Measurements from ENCODE around the gene RFTN1.

Gene RFTN1

DNA sequence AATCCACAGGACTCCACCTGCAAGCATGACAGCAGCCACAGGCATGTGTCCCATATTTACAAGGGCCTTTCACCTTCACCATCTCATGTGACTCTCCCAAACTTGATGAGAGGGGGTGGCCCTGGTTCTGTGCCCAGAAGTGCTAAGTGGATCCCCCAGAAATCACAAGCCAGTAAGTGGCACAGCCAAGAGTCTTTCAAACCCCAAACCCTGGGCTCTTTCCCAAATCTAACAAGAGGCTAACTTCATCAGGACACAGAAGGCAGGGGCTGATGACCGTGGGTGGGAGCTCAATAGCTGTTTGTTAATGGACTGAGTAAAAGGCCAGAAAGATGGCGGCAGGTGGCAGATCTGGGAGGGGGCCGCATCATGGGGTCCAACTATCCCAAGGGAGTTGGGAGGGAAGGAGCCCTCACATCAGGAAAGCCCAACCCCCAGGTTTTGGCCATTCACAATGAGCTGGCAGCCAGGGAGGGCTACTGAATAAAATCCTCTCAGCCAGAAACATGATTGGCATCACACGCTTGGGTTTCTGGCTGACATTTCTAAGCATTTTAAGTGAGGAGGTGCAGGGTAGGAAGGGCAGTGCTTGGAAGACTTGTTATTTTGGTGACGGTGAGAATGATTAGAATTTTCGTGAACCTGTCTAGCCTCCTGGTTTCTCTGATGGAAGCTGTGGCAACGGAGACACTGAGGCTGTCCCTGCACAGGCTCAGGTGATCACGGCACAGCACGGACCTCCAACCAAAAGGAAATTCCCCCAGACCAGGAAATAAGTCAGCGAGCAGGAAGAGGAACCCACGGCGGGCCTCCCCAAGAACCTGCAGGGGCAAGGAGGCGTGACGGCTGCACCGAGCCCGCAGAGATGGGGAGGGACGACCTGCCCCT, 139.2 kb downstream of the RFTN1 start:
- Histone ChIP-seq H3K36me3 (ENCODE audit: control insufficient read depth, insufficient read depth, low read length) (no peaks in the 10 kb centered on the region), H3K4me1 (ENCODE audit: control insufficient read depth, insufficient read depth, low read length) (peaks cover 21% of the 10 kb centered on the region), H3K4me3 (ENCODE audit: low read depth, low read length) (no peak overlapping the region), H3K9me3 (ENCODE audit: control insufficient read depth, insufficient read depth, low read depth, low read length) (peaks cover 3% of the 10 kb centered on the region), H3K9ac (ENCODE audit: low read length) (no peak overlapping the region), H3K27ac (ENCODE audit: low read depth, low read length) (no peak overlapping the region), H3K27me3 (ENCODE audit: control insufficient read depth, insufficient read depth, low read length) (no peaks in the 10 kb centered on the region)

DNA sequence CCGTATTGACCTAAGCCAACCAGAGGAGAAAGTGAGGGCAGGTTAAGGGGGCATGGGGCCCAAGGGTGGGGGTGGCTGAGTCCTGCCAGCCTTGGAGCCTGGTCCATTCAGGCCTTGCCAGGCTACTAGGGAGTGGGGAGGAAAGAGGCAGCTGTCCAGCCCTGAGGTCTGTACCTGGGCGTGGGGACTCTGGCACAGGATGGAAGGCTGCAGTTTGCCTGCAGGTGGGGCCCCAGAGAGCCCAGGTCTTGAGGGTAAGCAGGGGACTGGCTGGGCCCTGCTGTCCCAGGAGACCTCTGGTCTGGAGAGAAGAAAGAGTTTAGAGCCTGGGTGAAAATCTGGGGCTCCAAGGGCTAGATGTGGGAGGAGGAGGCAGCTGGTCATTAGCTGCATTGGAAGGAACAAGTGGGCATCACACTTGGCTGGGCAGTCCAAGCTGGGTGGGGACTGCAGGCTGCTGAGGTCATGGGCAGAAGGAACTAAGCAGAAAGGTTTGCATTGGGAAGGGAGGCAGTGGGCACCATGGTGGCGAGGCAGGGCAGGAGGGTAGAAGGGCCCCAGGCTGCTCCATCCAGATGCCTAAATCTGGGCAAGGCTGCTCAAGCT, 140.1 kb downstream of the RFTN1 start:
- Histone ChIP-seq H3K36me3 (ENCODE audit: control insufficient read depth, insufficient read depth, low read length) (no peaks in the 10 kb centered on the region), H3K4me3 (ENCODE audit: low read depth, low read length) (no peak overlapping the region), H3K9ac (ENCODE audit: low read length) (no peak overlapping the region), H3K27ac (ENCODE audit: low read depth, low read length) (no peak overlapping the region), H3K4me1 (ENCODE audit: control insufficient read depth, insufficient read depth, low read length) (peaks cover 24% of the 10 kb centered on the region), H3K27me3 (ENCODE audit: control insufficient read depth, insufficient read depth, low read length) (no peaks in the 10 kb centered on the region), H3K9me3 (ENCODE audit: control insufficient read depth, insufficient read depth, low read depth, low read length) (peaks cover under 1% of the 10 kb centered on the region)

DNA sequence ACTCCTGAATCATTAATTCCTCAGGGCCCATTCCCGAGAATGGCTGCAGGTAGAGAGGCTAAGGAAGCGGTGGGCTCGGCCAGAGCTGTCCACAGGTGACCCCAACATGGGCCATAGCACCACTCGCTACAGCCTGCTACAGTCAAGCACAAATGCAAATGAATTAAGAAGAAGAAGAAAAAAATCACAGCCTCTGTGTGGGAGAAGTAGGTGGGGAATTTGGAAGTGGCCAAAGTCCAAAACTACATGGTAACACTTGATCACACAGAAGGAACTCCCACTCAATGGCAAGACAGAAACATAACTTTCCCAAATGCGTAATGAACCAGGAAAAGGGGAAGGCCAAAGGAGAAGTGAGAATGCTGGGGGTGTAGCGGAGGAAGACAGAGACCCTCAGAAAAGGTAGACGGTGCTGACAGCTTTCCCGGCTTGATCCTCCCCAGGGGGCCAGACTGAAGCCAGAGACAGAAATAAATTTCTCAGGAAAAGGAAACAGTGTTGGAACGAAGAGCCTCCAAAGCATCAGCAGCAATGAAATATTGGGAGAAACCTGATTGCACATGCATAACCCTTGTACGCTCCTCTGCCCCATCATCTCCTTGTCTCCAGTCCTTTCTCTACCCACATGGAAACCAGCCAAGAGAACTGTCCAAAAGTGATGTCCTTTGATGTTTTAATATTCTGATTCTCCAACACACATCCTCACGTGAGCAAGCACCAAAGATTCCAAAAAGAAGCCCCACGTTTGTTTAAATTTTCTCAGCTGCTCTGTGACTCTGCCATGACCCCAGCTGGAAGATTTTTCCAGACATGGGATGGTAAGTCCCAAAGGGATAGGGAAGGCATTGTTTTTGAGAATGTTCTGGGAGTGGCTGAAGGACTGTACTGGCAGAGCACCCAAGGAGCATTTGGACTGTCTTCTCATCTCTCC, 140.9 kb downstream of the RFTN1 start:
- Histone ChIP-seq H3K4me1 (ENCODE audit: control insufficient read depth, insufficient read depth, low read length) (peaks cover 24% of the 10 kb centered on the region), H3K4me3 (ENCODE audit: low read depth, low read length) (no peak overlapping the region), H3K27me3 (ENCODE audit: control insufficient read depth, insufficient read depth, low read length) (no peaks in the 10 kb centered on the region), H3K27ac (ENCODE audit: low read depth, low read length) (no peak overlapping the region), H3K36me3 (ENCODE audit: control insufficient read depth, insufficient read depth, low read length) (no peaks in the 10 kb centered on the region), H3K9ac (ENCODE audit: low read length) (no peak overlapping the region), H3K9me3 (ENCODE audit: control insufficient read depth, insufficient read depth, low read depth, low read length) (no peaks in the 10 kb centered on the region)

DNA sequence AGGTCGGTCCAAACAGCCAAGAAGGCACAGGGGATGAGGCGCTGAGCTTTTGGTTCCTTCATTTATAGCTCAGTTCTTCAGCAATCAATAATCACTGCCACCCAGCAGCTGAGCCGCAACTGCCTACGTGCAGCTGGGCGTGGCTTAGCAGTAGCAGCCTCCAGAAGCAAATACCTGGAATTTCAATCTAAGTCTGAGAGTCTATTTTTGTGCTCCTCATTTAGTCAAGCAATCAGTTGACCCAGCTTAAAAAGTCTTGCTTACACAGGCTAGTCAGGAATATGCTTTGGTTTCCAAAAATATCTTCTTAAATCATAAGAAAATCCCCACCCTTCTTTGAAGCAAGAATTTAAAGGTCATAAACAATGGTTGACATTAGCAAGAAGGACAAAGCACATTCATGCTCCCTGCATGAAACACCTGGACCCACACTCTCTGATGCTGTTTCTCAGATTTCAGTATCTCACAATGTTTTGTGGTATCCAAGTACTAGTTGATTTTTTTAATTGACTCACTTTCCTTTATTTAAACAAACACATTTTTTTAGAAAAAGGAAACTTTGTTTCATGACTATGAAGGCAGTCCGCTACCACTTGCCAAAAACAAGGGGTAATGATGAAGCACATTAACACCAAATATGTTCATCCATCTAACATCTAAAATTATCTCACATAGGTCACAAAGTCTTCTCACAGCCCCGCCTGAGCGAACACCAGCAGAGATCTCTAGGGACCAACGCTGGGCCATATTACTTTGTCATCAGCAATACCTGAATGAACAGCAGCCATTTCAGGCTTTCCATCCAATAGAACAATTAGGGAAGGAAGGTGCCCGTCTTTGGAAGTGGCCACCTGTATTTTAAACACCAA, 142.4 kb downstream of the RFTN1 start:
- H3K27ac ChIP-seq (ENCODE audit: low read depth, low read length) = no peak overlapping the region
- no peaks in the 10 kb centered on the region for H3K27me3 ChIP-seq (ENCODE audit: control insufficient read depth, insufficient read depth, low read length)
- no peaks in the 10 kb centered on the region for H3K36me3 ChIP-seq (ENCODE audit: control insufficient read depth, insufficient read depth, low read length)
- H3K9me3 ChIP-seq (ENCODE audit: control insufficient read depth, insufficient read depth, low read depth, low read length) = no peaks in the 10 kb centered on the region
- H3K4me1 ChIP-seq (ENCODE audit: control insufficient read depth, insufficient read depth, low read length) = peaks cover 24% of the 10 kb centered on the region
- H3K9ac ChIP-seq (ENCODE audit: low read length) = no peak overlapping the region
- H3K4me3 ChIP-seq (ENCODE audit: low read depth, low read length) = no peak overlapping the region

DNA sequence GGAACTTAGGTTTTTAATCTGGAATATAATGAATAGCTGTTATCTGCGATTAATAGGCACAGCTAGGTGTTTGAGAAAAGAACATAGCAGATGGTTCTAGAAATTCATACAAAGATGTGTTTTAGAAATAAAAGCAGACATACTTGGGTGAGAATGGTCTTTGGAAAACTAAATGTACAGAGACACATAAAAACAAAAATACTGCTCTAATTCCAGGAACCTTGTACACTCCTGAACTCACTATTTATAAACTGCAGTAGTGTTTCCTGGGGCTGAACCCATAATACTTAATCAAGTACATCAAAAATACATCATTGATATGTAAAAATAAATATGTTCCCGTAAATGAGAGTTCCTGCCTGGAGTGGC, 143.0 kb downstream of the RFTN1 start:
- no peak overlapping the region for H3K27ac ChIP-seq (ENCODE audit: low read depth, low read length)
- no peak overlapping the region for H3K4me3 ChIP-seq (ENCODE audit: low read depth, low read length)
- H3K4me1 ChIP-seq (ENCODE audit: control insufficient read depth, insufficient read depth, low read length) = peaks cover 24% of the 10 kb centered on the region
- H3K9me3 ChIP-seq (ENCODE audit: control insufficient read depth, insufficient read depth, low read depth, low read length) = no peaks in the 10 kb centered on the region
- H3K36me3 ChIP-seq (ENCODE audit: control insufficient read depth, insufficient read depth, low read length) = no peaks in the 10 kb centered on the region
- no peaks in the 10 kb centered on the region for H3K27me3 ChIP-seq (ENCODE audit: control insufficient read depth, insufficient read depth, low read length)
- H3K9ac ChIP-seq (ENCODE audit: low read length) = no peak overlapping the region

DNA sequence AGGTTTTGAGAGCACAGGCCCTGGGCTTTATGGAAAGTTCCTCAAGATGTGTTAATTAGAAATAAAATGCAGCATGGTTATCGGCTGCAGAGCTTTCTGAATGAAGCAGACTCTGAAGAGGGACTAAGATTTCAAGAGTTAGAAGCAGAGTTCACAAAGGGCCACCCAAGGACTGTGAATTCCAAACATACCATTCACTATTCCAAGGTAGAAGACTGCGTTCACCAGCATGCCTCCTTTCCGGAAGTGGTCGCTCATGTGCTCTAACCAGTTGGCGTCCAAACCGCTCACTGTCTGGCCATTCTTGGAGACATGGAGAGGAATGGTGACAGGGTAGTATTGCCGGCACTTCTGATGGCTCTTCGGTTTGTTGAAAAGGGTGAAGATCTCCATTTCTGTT, 143.6 kb downstream of the RFTN1 start:
- Histone ChIP-seq H3K27me3 (ENCODE audit: control insufficient read depth, insufficient read depth, low read length) (no peaks in the 10 kb centered on the region), H3K4me1 (ENCODE audit: control insufficient read depth, insufficient read depth, low read length) (peaks cover 24% of the 10 kb centered on the region)

DNA sequence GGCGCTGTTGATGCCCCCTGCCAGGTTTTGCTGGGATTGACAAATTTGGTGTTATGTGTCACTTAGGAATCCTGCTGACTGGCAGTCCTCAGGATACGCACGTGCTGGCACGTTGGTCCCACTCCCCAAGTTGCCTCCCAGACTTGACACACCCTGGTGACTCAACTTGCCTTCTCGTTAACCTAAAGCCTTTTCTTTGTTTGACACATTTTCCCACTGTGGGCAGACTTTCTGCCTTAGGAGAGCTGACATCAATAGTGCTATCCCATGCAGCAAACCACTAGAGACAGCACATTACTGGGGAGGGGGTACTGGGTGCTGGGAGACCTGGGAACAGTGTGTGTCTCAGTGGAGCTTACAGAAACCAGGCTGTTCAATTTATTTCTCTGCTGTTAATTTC, 144.2 kb downstream of the RFTN1 start:
- Histone ChIP-seq H3K36me3 (ENCODE audit: control insufficient read depth, insufficient read depth, low read length) (no peaks in the 10 kb centered on the region), H3K9me3 (ENCODE audit: control insufficient read depth, insufficient read depth, low read depth, low read length) (no peaks in the 10 kb centered on the region), H3K27ac (ENCODE audit: low read depth, low read length) (no peak overlapping the region), H3K4me1 (ENCODE audit: control insufficient read depth, insufficient read depth, low read length) (peaks cover 24% of the 10 kb centered on the region), H3K9ac (ENCODE audit: low read length) (no peak overlapping the region), H3K27me3 (ENCODE audit: control insufficient read depth, insufficient read depth, low read length) (no peaks in the 10 kb centered on the region), H3K4me3 (ENCODE audit: low read depth, low read length) (no peak overlapping the region; the same call in 1 of the 2 replicates)

More for the DNA sequence above, 143.6 kb downstream of the RFTN1 start:
- Histone ChIP-seq H3K4me3 (ENCODE audit: low read depth, low read length) (no peak overlapping the region), H3K27ac (ENCODE audit: low read depth, low read length) (no peak overlapping the region), H3K36me3 (ENCODE audit: control insufficient read depth, insufficient read depth, low read length) (no peaks in the 10 kb centered on the region), H3K9me3 (ENCODE audit: control insufficient read depth, insufficient read depth, low read depth, low read length) (no peaks in the 10 kb centered on the region), H3K9ac (ENCODE audit: low read length) (peak overlapping the region; percentile 16)

DNA sequence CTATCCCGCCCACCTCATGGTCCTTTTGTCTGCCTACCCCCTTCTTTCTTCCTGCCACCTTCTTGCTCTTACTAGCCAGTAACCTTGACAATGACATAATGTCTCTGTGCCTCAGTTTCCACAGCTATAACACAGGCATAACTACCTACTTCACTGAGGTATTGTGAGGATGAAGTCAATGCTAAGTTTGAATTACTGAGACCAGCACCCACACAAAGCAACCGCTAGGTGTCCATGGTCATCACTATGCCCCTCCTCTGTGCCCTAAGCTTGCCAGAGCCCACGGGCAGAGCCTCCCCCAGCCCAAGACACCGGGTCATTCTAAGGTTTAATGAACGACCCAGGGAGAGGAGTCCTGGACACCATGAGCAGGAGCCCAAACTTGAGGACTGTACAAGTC, 146.9 kb downstream of the RFTN1 start:
- Histone ChIP-seq H3K9me3 (ENCODE audit: control insufficient read depth, insufficient read depth, low read depth, low read length) (no peaks in the 10 kb centered on the region), H3K27me3 (ENCODE audit: control insufficient read depth, insufficient read depth, low read length) (no peaks in the 10 kb centered on the region), H3K4me3 (ENCODE audit: low read depth, low read length) (no peak overlapping the region), H3K27ac (ENCODE audit: low read depth, low read length) (no peak overlapping the region), H3K4me1 (ENCODE audit: control insufficient read depth, insufficient read depth, low read length) (peaks cover 24% of the 10 kb centered on the region), H3K36me3 (ENCODE audit: control insufficient read depth, insufficient read depth, low read length) (no peaks in the 10 kb centered on the region), H3K9ac (ENCODE audit: low read length) (no peak overlapping the region)

DNA sequence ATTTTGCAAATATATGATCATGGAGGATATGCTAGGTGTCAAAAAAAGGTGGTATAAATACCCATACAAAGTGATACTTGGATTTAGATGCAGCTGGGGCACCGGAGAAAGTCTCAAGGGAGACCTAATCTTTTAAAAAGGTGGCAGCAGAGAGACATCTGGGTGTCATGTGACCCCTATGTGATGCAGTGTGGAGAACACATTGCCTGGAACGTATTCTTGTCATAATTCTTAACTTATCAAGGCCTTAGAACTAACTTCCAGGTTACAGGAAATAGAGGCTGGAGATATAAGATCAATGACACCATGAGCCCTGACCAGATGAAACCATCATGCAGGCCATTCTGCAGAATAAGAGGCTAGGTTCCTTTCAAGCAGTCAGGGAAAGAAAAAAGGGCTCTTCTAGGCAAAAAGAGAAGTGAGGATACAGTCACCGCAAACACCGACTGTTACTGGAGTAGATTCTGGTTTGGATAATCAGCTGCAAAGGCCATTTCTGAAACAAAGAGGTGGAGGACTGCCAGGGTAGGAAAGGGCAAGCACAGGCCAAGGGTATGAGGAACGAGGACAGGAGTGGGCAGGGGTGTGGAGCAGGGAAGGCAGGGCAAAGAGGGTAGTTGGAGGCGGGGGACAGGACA, 147.9 kb downstream of the RFTN1 start:
- Histone ChIP-seq H3K9ac (ENCODE audit: low read length) (no peak overlapping the region), H3K36me3 (ENCODE audit: control insufficient read depth, insufficient read depth, low read length) (no peaks in the 10 kb centered on the region), H3K27ac (ENCODE audit: low read depth, low read length) (no peak overlapping the region)

DNA sequence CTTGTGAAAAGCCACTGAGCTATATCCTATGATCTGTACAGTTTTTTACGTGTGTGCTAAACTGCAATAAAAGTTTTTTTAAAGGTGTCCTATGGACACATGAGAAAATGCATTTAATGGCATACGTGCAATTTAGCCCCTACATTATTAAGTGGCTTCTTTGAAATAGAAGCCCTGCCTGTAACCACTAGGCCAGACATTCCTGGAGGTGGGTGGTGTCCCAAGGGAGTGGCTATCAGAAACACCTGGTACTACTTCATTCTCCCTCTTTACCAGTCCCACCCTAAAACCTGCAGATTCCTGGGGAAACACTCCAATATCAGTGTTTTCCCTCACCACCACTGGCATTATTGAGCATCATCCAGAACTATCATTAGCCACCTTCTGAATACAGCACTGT, 148.5 kb downstream of the RFTN1 start:
- Histone ChIP-seq H3K27me3 (ENCODE audit: control insufficient read depth, insufficient read depth, low read length) (no peaks in the 10 kb centered on the region), H3K27ac (ENCODE audit: low read depth, low read length) (no peak overlapping the region), H3K9ac (ENCODE audit: low read length) (no peak overlapping the region), H3K9me3 (ENCODE audit: control insufficient read depth, insufficient read depth, low read depth, low read length) (no peaks in the 10 kb centered on the region), H3K4me1 (ENCODE audit: control insufficient read depth, insufficient read depth, low read length) (peaks cover 11% of the 10 kb centered on the region), H3K36me3 (ENCODE audit: control insufficient read depth, insufficient read depth, low read length) (no peaks in the 10 kb centered on the region), H3K4me3 (ENCODE audit: low read depth, low read length) (no peak overlapping the region)

More for the DNA sequence above, 147.9 kb downstream of the RFTN1 start:
- Histone ChIP-seq H3K9me3 (ENCODE audit: control insufficient read depth, insufficient read depth, low read depth, low read length) (no peaks in the 10 kb centered on the region), H3K27me3 (ENCODE audit: control insufficient read depth, insufficient read depth, low read length) (no peaks in the 10 kb centered on the region), H3K4me3 (ENCODE audit: low read depth, low read length) (no peak overlapping the region), H3K4me1 (ENCODE audit: control insufficient read depth, insufficient read depth, low read length) (peaks cover 17% of the 10 kb centered on the region)

All from HUES6 (cell line).